ENCODE results near the gene GALNT10. TPM values are rescaled to one million over a fixed set of nuclear protein-coding genes. Genes with fewer than 3 reads are reported as not detected.

The GALNT10 gene
- total RNA-seq, 2 donors from 2014 or later = 30.2 to 43.4 TPM

DNA sequence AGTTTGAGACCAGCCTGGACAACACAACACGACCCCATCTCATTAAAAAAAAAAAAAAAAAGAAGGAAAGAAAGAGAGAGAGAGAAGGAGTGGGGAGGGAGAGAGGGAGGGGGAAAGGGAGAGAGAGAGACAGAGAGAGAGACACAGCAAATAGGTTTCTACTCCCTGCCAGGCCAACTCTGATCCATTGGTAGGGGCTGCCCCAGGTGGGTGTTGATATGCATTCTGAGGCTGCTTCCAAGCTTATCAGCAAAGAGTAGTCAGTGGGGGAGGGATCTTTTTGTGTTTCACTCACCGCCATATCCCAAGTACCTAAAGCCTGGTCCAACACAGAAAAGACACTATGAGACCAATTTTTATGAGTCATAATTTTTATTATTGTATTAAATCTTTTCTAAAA lies 198.3 kb downstream of the GALNT10 start:
- Mint-ChIP-seq H3K36me3 (ENCODE audit: low read depth) (peaks cover 25% of the 10 kb centered on the region), H3K4me3 (no peak overlapping the region), H3K27ac (no peak overlapping the region), H3K9me3 (peaks cover under 1% of the 10 kb centered on the region), H3K27me3 (ENCODE audit: insufficient read depth) (no peaks in the 10 kb centered on the region), H3K4me1 (peaks cover 45% of the 10 kb centered on the region)
- H3K9ac ChIP-seq (ENCODE audit: extremely low read depth, low read length, poor library complexity, severe bottlenecking) = no peak overlapping the region
- no peak for DNase-seq
- WGBS, 2 experiments (ENCODE audit: insufficient coverage in 1 of 2, insufficient read length in 1 of 2) = 82% methylated on average over 2 of the region's 2 CpGs; no CpG with 5 or more reads in 1 of the 2 experiments
- peaks cover 9% of the 10 kb centered on the region for H3K4me1 ChIP-seq (ENCODE audit: control insufficient read depth, insufficient read depth, low read length)
- TF ChIP-seq CTCF (conservative IDR thresholded peaks at IDR 0.05) = no peak
- H3K27me3 ChIP-seq (ENCODE audit: control insufficient read depth, insufficient read depth, low read length, poor library complexity, severe bottlenecking) = no peaks in the 10 kb centered on the region
- H3K27ac ChIP-seq (ENCODE audit: low read depth, low read length) = no peak overlapping the region
- no peaks in the 10 kb centered on the region for H3K9me3 ChIP-seq (ENCODE audit: control insufficient read depth, low read length)
- peaks cover 55% of the 10 kb centered on the region for H3K36me3 ChIP-seq (ENCODE audit: control insufficient read depth, insufficient read depth, low read length)
- H3K4me3 ChIP-seq (ENCODE audit: low read length) = no peak overlapping the region

DNA sequence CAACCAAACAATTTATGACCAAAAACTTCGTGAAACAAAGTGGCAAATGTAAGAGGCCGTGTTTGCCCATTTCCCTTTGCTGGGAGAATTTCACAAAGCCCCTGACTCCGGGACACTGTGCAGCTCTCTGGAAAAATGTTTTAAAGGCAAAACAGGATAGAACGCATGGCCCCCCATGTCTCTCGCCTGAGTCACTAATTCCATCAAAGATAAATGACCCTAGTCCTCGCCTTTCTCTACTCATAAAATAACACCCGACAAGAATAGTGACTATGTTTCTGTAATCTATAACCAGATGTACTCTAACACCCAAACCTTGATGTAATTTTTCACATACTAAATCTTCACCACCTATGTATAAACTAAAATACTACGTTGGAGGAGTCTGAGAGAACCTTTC lies 199.6 kb downstream of the GALNT10 start:
- H3K27ac ChIP-seq (ENCODE audit: low read depth, low read length) = no peak overlapping the region
- no peaks in the 10 kb centered on the region for H3K9me3 Mint-ChIP-seq
- DNase-seq = no peak

DNA sequence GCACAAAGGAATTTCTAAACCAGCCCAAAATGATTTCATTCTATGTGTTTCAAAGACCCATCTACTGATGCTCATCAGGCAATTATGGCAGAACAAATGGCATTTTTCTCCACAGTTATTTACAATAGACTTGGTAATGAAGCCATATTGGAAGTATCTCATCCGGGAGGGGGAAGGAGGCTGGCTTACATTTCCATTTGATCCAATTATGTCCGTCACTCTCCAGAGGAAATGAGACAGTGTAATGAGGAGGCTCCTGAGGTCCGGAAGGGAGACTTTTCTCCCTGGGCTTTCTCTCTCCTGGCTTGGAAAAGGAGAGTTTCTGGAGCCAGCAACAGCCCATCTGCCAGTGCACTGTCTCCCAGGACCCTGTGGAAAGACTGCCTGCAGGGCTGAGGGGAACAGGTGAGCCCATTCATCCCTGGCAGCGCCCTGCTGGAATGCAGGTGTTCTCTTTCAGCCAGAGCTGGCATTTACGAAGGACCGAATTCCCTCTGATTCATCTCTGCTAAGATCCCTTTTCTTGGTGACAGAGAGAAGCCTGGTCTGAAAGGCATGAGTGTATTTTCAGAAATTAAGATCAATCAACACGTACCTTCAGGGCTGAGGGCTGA lies 200.3 kb downstream of the GALNT10 start:
- Histone ChIP-seq H3K27ac (ENCODE audit: low read depth, low read length) (no peak overlapping the region), H3K27me3 (ENCODE audit: control insufficient read depth, insufficient read depth, low read length, poor library complexity, severe bottlenecking) (no peaks in the 10 kb centered on the region), H3K36me3 (ENCODE audit: control insufficient read depth, insufficient read depth, low read length) (peaks cover 62% of the 10 kb centered on the region), H3K4me1 (ENCODE audit: control insufficient read depth, insufficient read depth, low read length) (peaks cover 3% of the 10 kb centered on the region), H3K9me3 (ENCODE audit: control insufficient read depth, low read length) (no peaks in the 10 kb centered on the region), H3K9ac (ENCODE audit: extremely low read depth, low read length, poor library complexity, severe bottlenecking) (no peak overlapping the region), H3K4me3 (ENCODE audit: low read length) (no peak overlapping the region)
- no peaks in the 10 kb centered on the region for H3K27me3 Mint-ChIP-seq (ENCODE audit: insufficient read depth)
- no peak overlapping the region for H3K27ac Mint-ChIP-seq
- DNase-seq = no peak
- TF ChIP-seq CTCF (conservative IDR thresholded peaks at IDR 0.05) = no peak
- H3K9me3 Mint-ChIP-seq = no peaks in the 10 kb centered on the region
- peaks cover 26% of the 10 kb centered on the region for H3K4me1 Mint-ChIP-seq
- 93 to 97% methylated on average over 7 of the region's 7 CpGs for WGBS, 2 experiments (ENCODE audit: insufficient coverage in 1 of 2, insufficient read length in 1 of 2)
- no peak overlapping the region for H3K4me3 Mint-ChIP-seq
- peaks cover 23% of the 10 kb centered on the region for H3K36me3 Mint-ChIP-seq (ENCODE audit: low read depth)

More for the DNA sequence above, 199.6 kb downstream of the GALNT10 start:
- peaks cover 5% of the 10 kb centered on the region for H3K4me1 ChIP-seq (ENCODE audit: control insufficient read depth, insufficient read depth, low read length)
- peaks cover 63% of the 10 kb centered on the region for H3K36me3 ChIP-seq (ENCODE audit: control insufficient read depth, insufficient read depth, low read length)
- H3K4me3 Mint-ChIP-seq = no peak overlapping the region
- H3K36me3 Mint-ChIP-seq (ENCODE audit: low read depth) = peaks cover 23% of the 10 kb centered on the region
- TF ChIP-seq CTCF (conservative IDR thresholded peaks at IDR 0.05) = no peak
- H3K27me3 ChIP-seq (ENCODE audit: control insufficient read depth, insufficient read depth, low read length, poor library complexity, severe bottlenecking) = no peaks in the 10 kb centered on the region
- WGBS, 2 experiments (ENCODE audit: insufficient coverage in 1 of 2, insufficient read length in 1 of 2) = 96% methylated on average over 5 to 8 of the region's 8 CpGs
- H3K27ac Mint-ChIP-seq = no peak overlapping the region
- H3K4me3 ChIP-seq (ENCODE audit: low read length) = no peak overlapping the region
- H3K9me3 ChIP-seq (ENCODE audit: control insufficient read depth, low read length) = no peaks in the 10 kb centered on the region
- H3K27me3 Mint-ChIP-seq (ENCODE audit: insufficient read depth) = no peaks in the 10 kb centered on the region
- peaks cover 34% of the 10 kb centered on the region for H3K4me1 Mint-ChIP-seq
- H3K9ac ChIP-seq (ENCODE audit: extremely low read depth, low read length, poor library complexity, severe bottlenecking) = no peak overlapping the region

Measured in endodermal cell (in vitro differentiated cells).